Left renal cortex interstitium (tissue), 4 donors: ENCODE measurements around the gene SGF29. TPM values are rescaled to one million over a fixed set of nuclear protein-coding genes. Genes with fewer than 3 reads are reported as not detected.
"Not testable (repeated sequence)": the region's sequence is repeated elsewhere in the genome, so short reads cannot be mapped to it uniquely, and the experiment has no call there.

Source experiments
- DNase-seq, 4 donors: peaks; one replicate each; pipeline ENCODE4 v3.0.0-alpha.2; 2013; ENCODE audit warnings: low read depth in 4 of 4, low spot score in 2 of 4, missing footprints in 1 of 4
- polyA plus RNA-seq, 4 donors: library from polyadenylated mRNA; unstranded; fragments of 120-200 nt; gene quantifications; one replicate each; pipeline ENCODE4 v1.2.1, GENCODE V29; 2013; ENCODE audit not compliant: insufficient read length in 4 of 4

The SGF29 gene
- polyA plus RNA-seq, 4 donors = 20.5 to 24.5 (median 22.0) TPM

DNA sequence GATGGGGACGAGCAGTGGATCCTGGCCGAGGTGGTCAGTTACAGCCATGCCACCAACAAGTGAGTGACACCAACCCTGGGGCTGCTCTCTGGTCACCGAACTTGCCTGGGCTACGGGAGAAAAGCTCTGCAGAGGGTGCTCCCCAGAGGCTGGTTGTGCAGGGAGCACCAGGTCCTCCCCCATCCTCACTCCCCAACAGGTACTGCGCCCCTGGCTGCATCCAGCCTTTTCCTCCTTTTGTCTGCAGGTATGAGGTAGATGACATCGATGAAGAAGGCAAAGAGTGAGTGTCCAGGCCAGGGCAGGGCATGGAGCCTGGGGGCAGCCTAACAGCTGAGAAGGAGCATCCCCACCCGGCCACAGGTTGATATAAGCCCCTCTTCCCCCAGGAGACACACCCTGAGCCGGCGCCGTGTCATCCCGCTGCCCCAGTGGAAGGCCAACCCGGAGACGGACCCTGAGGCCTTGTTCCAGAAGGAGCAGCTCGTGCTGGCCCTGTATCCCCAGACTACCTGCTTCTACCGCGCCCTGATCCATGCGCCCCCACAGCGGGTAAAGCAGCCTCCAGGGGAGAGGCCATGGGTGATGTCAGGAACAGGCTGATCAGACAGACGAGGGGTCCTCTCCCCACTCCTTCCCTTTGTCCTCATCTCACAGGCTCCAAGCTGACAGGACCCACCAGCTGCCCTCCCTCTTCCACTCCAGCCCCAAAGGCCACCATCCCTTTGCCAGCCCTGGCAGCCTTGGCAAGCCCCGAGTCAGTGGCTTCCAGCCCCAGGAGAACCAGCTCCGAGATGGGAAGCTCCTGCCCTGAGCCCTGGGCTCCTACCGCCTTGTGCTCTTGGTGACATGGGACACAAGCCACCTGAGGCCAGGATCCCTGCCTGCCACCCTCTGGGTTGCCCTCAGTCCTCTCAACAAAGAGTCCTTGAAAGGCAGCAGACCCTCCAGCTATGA is 36.9 kb downstream of the SGF29 start:
- no peak for DNase-seq

- no peak for DNase-seq
These were observed 37.6 kb downstream of the SGF29 start for GRCh38 chr16:28591355-28591754.

DNA sequence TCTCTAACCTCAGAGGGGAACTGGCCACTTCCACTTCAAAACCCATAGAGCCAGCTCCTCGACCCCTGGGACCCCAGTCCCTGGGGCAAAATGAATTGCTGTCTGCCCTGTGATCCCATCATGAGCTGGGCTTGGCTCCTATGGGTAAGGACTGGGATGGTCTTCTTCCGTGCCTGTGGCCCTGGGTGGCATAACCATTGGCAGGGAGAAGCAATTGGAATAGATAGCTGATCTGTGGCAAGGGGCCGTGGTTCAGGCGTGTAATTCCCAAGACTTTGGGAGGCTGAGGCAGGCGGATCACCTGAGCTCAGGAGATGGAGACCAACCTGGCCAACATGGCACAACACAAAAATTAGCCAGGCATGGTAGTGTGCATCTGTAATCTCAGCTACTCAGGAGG is 38.8 kb downstream of the SGF29 start:
- no peak for DNase-seq

DNA sequence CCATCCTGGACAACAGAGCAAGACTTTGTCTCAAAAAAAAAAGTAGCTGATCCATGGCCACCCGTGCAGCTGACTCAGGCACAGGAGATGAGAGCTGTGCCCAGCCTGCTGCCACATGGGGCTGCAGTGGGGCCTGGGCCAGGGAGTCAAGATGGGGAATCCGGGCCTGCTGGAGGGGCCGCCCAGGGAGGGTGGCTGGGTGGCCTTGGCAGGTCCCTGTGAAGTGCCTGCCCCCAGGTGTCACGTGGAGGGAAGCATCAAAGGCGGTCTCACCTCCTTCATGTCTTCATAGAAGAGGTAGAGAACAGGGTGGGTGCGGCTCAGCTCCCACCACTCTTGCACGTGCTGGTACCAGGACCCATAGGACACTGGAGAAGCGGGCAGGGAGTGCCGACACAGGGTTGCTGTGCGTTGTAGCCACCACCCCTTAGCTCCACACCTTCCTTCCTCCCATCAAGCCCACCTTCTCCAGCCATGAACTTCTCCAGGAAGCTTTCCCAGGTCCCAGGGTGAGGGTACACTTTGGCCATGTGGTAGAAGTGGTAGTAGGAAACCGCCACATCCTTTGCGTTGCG is 39.3 kb downstream of the SGF29 start:
- DNase-seq = no peak

- not testable (repeated sequence) for DNase-seq
These were observed 41.7 kb downstream of the SGF29 start for GRCh38 chr16:28595451-28595850.

- no peak for DNase-seq
These were observed 42.5 kb downstream of the SGF29 start for GRCh38 chr16:28596115-28596630.

DNA sequence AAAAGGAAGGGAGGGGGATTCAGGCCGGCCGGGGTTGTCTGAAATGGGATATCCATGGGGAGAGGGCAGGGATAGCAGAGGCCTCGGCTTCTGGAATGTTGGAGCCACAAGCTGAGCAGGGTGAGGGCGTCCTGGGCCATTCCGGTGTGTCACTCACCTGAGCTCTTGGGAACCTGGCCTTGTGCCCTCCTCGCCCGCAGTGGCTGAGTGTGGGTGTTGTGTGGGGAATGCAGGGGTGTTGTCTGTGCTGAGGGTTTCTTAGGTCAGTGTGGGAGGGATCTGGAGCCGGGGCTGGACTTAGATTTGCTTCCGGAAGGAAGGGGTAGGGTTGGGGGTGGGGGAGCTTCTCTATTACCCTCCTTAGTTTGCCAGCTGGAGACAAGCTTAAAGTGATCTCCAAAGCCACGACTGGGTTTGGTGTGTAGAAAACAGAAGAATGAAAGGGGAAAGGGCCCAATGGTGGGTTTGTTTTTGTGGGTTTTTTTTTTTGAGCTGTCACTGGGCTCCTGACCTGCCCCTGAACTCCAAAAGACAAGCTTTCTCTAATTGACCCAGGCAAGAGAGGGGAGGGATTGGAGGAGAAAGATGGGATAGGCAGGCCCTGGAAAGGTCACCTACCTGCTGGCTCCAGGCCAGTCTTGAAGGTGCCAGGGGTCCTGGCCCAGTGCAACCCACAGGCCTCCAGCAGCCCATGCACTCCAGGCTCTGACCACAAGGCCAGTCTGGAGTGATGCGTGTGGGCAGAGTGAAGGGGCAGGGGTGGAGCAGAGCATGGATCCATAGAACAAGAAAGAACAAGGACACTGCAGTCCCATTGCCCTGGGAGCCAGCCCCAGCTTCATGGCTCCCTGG is 43.3 kb downstream of the SGF29 start, which contains the start of gene SULT1A2:
SULT1A2 (minus strand) TSS at position 211 of the 852 bp plus-strand sequence. CDS start 1,120 bp downstream, outside the sequence.
- DNase-seq = peak in 2 of 4 donors; percentile 31 to 40

- DNase-seq = no peak
These were observed 44.1 kb downstream of the SGF29 start for GRCh38 chr16:28597692-28598261.

DNA sequence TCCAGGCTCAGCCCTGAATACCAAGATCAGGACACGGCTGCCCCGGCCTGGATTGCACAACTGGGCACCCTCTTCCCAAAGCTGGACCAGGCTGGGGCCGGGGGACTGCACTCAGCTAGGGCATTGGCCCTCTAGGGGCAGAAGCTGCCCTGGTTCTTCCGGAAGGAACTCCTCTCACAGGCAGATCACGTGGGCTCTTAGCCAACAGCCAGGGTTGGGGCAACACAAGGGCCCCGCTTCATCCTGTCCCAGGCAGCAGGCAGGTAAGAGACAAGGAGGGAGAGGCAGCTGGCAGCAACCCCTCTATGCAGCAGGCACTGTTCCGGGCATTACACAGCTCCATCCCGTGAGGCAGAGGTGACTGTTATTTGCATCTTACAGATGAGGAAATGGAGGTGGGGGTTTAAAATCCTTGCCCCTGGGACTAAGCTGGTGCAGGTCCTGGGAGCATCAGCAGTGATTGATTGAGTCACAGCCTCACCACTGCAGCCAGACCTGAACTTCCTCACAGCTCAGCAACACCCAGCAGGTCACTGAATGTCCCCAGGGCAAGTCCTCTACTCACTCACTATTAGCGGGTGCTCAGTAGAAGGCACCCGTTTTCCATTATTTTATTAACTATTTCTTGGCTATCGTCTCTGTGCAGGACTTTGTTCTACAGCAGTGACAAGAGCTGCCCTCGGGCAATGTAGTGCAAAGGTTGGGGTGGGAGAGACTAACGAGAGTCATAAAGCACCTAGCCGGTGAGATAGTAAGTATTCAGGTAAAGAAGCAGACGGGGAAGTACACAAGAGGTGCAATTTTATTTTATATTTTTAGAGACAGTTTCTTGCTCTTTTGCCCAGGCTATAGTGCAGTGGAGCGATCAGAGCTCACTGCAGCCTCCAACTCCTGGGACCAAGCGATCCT is 45.9 kb downstream of the SGF29 start:
- DNase-seq = not testable (repeated sequence)

GRCh38 chr16:28600965-28601364 is 47.2 kb downstream of the SGF29 start:
- not testable (repeated sequence) for DNase-seq

DNA sequence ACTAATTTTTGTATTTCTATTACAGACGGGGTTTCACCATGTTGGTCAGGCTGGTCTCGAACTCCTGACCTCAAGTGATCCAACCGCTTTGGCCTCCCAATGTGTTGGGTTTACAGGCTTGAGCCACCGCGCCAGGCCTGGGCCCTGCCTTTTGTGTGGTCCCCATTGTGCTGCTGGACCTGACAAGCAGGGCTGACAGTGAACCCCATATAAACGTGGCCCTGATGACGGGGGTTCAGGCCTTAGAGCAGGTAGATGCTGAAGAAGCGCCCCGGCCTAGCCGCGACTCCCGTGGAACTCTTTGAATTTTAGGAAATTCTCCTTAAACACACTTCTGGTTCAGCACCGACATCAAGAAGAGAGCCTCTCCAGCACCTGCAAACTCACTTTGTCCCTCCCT is 47.9 kb downstream of the SGF29 start:
- not testable (repeated sequence) for DNase-seq

DNA sequence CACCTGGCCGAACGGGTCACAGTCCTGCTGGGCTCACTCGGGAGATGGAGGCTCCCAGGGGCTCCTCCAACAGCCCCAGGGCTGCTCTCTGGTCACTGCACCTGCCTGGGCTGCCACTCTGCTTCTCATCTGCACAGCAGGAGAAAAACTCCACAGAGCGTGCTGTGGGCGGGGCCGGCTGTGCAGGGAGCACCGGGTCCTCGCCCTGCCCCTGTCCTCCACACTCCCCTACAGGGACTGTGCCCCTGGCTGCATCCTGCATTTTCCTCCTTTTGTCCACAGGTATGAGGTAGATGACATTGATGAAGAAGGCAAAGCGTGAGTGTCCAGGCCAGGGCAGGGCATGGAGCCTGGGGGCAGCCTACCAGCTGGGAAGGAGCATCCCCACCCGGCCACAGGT is 48.3 kb downstream of the SGF29 start:
- DNase-seq = not testable (repeated sequence)

DNA sequence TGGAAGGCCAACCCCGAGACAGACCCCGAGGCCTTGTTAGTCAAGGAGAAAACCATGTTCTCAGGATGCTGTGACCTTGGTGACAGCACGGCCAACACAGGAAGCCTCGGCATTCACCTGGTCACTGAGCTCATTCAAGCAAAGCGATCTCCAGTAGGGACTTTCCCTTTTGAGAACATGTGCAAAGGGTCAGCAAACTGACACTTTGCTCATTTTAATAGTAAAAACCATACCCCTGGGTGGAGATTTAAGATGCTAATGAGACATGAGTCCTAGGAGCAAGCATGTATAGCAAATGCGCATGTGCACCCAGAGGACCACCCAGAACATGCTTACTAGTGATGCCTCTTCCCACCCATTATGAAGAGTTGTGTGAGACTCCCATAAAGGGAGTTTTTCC is 48.8 kb downstream of the SGF29 start:
- no peak for DNase-seq

GRCh38 chr16:28603381-28604185 is 49.9 kb downstream of the SGF29 start:
- DNase-seq = no peak

DNA sequence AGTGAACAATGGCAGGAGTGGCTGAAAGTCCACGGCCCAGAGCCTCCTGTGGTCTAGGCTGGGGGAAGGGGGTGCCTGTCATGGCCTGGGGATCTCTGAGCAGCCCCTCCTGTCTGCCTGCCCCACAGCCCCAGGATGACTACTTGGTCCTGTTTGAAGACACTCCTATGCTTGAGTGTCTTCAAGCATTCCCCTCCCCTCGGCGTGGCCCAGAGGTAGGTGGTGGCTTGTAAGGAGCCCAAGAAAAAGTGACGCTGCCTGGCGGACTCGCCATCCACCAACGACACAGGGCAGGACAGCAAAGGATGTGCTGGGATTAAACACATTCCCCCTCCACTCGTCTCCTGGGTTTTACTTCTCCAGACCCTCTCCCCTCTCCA is 50.5 kb downstream of the SGF29 start:
- DNase-seq = no peak

- no peak for DNase-seq
These were observed 52.8 kb downstream of the SGF29 start for GRCh38 chr16:28606291-28607115.

- DNase-seq = no peak
These were observed 53.5 kb downstream of the SGF29 start for GRCh38 chr16:28607116-28607623.
